HG03469 (cell line): Measurements from ENCODE around the gene DDIAS.
A peak's percentile ranks its signal among the peaks of the same experiment; 100 is the strongest.
"Not testable (repeated sequence)": the region's sequence is repeated elsewhere in the genome, so short reads cannot be mapped to it uniquely, and the experiment has no call there.

Source experiments
- ATAC-seq: cut with Tn5 transposase; IDR thresholded peaks from one replicate; pipeline ENCODE4 v1.9.1; 2021; ENCODE audit warnings: mild to moderate bottlenecking, moderate library complexity, moderate number of reproducible peaks; ENCODE audit not compliant: unreplicated experiment

DDIAS gene

GRCh38 chr11:82889133-82890001, 12.2 kb upstream of the DDIAS start:
- no peak for ATAC-seq

DNA sequence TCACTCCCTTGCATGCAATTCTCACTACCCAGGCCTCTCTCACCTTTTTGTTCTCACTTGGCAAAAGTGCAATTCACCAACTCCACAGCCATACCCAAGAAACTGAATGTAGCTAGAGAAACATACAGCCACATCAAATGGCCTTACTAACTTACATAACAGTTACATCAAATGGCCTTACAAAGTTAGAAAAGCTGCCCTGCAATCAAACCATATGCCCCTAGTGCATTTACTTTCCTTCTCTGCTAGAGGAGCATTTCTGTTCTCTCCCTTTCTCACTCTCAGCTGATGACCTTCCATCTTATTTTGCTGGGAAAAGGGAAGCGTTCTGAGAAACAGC, 11.6 kb upstream of the DDIAS start:
- no peak for ATAC-seq

- no peak for ATAC-seq
These were observed 10.6 kb upstream of the DDIAS start for GRCh38 chr11:82890936-82891335.

- no peak for ATAC-seq
These were observed 8.8 kb upstream of the DDIAS start for GRCh38 chr11:82892611-82893169.

- no peak for ATAC-seq
These were observed 6.0 kb upstream of the DDIAS start for GRCh38 chr11:82895437-82896091.

GRCh38 chr11:82896183-82896582, 5.4 kb upstream of the DDIAS start:
- ATAC-seq = no peak

DNA sequence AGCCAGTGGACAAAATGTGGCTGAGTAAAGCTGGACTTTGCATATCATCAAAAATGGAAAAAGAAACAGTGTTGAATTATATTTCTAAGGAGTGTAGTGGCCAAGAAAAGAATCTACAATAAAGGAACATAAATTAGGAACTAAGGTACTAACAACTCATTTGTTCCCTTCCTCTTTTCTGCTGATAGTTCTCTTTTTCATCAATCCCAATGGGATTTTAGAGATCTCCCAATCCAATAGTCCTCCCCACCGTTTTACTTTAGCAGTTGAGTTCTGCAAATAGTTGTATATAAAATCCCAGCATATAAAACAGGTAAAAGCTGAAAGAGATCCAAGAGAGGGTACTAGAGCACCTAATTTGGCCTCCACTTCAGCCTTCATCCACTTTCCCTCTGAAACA, 3.3 kb upstream of the DDIAS start:
- ATAC-seq = no peak

DNA sequence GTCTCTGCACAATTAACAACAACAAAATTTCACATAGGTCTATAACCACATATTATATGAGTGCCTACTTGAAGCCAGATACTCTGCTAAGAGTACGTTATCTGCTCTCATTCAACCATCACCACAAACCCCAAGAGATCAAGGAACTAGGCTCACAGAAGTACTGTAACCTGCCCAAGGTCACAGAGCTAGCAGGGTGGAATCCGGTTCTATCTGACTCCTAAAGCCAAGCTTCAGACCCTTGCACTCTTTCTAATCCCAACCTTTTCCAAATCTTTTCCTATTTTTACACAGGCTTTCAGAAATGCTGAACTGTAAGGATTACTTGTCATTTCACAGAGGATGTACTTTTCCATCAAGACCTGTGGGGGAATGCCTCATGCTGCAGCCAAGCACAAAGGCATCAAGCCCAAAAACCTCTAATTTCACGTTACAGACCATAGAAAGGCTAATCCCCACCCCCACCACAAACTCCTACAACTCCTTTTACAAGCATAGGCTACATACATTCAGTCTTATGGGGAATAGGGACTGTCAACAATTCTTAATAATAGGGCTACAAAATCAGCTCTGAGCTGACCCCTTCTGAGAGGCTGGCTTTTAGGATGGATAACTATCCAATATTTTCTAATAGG, 2.2 kb upstream of the DDIAS start:
- ATAC-seq = no peak

GRCh38 chr11:82899957-82900276, 1.6 kb upstream of the DDIAS start:
- ATAC-seq = no peak

DNA sequence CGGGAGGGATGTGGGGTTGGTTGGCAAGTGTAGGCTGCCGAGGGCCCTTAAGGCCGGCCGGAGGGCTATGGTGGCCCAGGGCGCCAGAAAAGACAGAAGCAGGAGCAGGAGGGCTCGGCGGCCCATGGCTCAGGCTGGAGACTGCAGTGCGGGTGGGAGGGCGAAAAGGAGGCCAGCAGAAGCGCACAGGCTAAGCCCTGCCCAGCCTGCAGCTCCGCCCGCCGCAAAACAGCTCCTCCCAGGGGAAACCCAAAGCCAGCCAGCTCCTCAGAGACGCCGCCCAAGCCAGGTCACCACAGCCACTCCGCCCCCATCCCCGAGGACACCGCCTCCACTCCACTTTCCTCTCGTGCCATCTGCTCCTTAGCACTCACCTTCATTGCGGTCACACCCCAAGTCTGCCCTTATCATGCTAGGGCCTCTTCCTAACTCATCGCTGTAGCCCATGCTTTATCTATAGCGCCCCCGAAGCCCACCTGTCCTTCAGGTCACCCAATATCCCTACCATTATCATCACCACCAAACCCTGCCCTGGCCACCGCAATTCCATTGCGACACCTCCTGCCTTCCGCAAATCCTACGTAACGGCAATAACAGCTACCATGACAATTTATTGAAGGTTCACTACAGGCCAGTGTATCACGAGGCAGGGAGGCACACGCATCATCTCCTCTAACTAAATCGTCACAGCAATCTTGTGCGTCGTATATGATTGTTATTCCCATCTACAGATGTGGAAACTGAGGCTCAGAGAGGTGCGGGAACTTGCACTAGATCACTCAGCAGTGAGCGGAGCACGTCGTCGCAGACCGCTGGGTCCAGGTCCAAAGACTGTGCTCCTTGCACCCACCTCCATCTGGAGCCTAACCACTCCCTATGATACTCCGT, 1.0 kb upstream of the DDIAS start, which contains the start of gene PRCP:
Gene PRCP, minus strand, starts transcription at position 154 of the 888 bp plus-strand sequence. Its CDS starts 28 bp downstream, at position 126.
- peak; percentile 74 for ATAC-seq

DNA sequence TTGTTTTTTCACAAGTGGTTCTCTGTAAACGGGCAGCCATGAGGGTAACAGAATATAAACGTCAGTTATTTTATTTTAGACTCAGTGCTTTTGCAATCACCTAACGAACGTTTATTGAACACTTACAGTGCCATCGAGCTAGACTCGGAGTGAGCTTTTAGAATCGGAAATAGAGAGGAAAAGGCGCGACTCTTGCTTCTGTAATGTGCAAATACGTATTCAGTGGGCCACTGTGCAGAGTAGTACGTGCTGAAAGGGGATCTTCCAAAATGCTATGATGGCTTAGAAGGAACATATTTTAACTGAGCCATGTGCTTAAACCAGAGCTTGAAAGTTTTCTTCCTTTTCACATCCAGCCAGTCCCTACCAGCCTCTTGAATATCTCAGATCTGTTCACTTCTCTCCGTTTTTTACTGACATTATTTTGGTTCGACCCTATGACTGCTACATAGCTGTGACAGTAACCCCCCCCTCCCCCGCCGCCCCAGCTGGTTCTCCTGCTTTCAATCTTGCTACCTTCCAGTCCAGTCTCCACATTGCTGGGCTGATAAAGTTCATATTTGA, 468 bp downstream of the DDIAS start:
- no peak for ATAC-seq

DNA sequence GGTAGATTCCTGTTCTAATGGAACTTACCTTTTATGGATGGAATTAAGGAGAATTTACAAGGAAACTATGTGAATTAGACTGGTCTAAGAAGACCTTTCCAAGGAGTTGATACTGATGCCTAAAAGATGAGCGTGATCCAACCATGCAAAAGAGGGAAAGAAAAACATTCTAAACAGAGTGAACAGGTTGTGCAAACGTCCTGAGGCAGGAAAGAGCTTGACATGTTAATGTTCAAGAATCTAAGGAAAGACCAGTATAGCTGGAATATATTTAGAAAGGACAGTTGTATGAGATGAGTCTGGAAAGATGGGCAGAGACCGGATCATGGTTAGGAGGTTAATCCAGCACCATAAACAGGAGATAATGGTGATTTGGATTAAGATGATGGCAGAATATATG, 1.3 kb downstream of the DDIAS start:
- no peak for ATAC-seq

DNA sequence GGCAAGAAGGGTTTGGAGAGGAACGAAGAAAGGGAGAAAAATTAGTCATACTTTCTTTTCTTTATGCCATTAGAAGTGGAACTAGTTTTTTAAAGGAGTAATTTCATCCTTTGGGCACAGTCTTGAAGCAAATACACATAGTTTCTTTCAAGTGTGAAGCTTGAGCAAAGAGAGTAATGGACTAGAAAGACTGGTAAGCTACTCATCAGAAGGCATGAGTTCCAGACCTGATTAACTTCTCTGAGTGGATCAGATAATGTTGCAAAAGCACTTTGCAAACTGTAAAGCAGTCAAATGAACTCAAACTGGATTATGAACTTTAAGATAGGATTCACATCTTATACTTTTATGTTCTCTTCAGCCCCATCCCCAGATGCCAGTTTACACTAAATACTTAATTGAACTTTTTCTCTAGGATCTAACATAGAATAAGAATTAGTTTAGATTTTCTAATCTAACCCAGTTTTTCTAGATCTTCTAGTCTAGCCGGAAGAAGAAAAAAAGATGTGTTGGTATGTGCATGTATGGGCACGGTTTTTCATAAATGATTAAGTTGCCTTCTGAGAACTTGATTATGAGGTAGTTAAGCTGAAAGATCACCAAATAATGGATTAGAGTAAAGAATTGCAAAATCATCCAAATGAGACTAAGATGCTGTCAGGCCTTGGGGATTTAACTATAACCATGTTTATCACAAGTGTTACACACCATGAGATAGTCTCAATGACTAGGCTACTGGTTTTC, 2.5 kb downstream of the DDIAS start:
- ATAC-seq = no peak

DNA sequence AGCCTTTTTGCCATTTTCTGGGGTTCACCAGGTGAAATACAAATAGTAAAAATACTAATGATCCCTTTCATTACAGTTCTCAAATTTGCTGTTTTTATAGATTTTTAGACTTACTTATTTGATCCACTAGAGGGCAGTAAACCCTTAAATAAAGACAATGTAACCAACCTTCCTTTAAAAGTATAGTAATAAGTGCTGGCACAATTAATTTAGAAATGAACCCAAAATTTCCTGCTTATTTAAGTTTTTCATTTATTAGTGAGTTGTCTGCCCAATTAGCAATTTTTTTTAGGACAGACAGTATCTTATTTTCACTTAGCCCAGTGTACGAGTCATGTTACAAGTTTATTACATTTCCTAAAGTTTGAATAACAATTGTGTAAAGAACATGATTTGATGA, 4.7 kb downstream of the DDIAS start:
- ATAC-seq = no peak

GRCh38 chr11:82906931-82907330, 5.4 kb downstream of the DDIAS start:
- ATAC-seq = no peak

DNA sequence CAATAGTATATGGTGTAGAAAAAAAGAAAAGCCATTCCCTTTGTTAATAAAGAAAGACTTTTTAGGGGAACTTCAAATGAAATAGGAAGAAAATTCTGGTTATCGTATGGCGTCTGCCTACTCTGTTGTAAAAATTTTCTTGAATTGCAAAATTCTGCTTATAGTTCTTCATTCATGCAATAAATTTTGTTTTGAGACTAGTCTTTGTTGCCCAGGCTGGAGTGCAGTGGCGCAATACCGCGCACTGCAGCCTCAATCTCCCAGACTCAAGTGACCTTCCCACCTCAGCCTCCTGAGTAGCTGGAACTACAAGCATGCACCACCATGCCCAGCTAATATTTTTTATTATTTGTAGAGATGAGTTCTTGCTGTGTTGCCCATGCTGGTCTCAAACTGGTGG, 5.8 kb downstream of the DDIAS start:
- no peak for ATAC-seq

- no peak for ATAC-seq
These were observed 6.8 kb downstream of the DDIAS start for GRCh38 chr11:82908311-82908710.

DNA sequence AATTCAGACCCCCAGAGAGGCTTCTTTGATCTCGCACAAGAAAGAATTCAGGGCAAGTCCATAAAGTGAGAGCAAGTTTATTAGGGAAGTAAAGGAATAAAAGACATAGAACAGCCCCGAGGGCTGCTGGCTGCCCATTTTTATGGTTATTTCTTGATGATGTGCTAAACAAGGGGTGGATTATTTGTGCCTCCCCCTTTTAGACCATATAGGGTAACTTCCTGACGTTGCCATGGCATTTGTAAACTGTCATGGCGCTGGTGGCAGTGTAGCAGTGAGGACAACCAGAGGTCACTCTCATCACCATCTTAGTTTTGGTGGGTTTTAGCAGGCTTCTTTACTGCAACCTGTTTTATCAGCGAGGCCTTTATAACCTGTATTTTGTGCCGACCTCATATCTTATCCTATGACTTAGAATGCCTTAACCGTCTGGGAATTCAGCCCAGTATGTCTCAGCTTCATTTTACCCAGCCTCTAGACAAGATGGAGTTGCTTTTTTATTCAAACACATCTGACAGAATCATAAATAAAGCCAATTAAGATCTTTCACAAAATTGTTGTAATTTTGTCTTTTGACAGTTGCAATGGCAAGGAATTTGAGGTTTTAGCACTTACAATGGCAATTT, 7.6 kb downstream of the DDIAS start:
- no peak for ATAC-seq

DNA sequence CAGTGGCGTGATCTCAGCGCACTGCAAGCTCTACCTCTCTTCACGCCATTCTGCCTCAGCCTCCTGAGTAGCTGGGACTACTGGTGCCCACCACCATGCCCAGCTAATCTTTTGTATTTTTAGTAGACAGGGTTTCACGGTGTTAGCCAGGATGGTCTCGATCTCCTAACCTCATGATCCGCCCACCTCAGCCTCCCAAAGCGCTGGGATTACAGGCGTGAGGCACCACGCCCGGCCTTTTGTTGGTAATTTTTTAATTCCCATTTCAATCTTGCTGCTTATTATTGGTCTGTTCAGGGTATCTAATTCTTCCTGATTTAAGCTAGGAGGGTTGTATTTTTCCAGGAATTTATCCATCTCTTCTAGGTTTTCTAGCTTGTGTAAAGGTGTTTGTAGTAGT, 18.2 kb downstream of the DDIAS start:
- ATAC-seq = not testable (repeated sequence)
